Measurements from ENCODE around the gene CMTM1.

GRCh38 chr16:66521252-66521713 is 45.0 kb upstream of the CMTM1 start:
- TF ChIP-seq CTCF (conservative IDR thresholded peaks at IDR 0.05): no peak
- no peak for TF ChIP-seq EZH2 (IDR thresholded peaks at IDR 0.05; ENCODE audit: low read depth)
